GM12874 (cell line): ENCODE data around the gene DOCK1.

Source experiments
- TF ChIP-seq, protein P1 (sequence below): IDR thresholded peaks from 2 replicates; pipeline ENCODE4 v1.5.1; 2011; ENCODE audit warnings: low read depth, mild to moderate bottlenecking, control low read depth, low read length, moderate library complexity; ENCODE audit not compliant: insufficient read depth

The DOCK1 gene

GRCh38 chr10:127283017-127283416 is 377.8 kb downstream of the DOCK1 start:
- TF ChIP-seq, protein P1, sequence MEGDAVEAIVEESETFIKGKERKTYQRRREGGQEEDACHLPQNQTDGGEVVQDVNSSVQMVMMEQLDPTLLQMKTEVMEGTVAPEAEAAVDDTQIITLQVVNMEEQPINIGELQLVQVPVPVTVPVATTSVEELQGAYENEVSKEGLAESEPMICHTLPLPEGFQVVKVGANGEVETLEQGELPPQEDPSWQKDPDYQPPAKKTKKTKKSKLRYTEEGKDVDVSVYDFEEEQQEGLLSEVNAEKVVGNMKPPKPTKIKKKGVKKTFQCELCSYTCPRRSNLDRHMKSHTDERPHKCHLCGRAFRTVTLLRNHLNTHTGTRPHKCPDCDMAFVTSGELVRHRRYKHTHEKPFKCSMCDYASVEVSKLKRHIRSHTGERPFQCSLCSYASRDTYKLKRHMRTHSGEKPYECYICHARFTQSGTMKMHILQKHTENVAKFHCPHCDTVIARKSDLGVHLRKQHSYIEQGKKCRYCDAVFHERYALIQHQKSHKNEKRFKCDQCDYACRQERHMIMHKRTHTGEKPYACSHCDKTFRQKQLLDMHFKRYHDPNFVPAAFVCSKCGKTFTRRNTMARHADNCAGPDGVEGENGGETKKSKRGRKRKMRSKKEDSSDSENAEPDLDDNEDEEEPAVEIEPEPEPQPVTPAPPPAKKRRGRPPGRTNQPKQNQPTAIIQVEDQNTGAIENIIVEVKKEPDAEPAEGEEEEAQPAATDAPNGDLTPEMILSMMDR: no peak

- TF ChIP-seq, protein P1: no peak
Measured at GRCh38 chr10:127283576-127283975, 378.3 kb downstream of the DOCK1 start.

DNA sequence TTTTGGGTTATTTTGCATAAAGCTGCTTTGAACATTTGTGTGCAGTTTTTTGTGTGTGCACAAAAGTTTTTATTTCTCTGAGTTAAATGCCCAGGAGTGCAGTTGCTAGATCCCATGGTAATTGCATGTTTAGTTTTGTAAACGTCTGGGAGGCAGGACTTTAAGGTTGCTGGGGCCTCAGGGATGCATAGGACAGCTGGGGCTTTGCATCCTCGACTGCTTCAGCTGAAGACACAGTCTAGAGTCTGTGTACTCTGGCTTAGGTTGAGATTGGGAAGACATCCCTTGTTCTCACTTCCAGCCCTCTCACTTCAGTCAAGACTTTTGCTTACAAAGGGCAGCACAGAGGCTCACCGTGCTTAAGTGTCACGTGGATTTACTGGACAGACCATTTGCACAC is 385.6 kb downstream of the DOCK1 start:
- TF ChIP-seq, protein P1: no peak

GRCh38 chr10:127291329-127291728 is 386.1 kb downstream of the DOCK1 start:
- TF ChIP-seq, protein P1: no peak

- TF ChIP-seq, protein P1: no peak
Measured at GRCh38 chr10:127292888-127293287, 387.7 kb downstream of the DOCK1 start.

DNA sequence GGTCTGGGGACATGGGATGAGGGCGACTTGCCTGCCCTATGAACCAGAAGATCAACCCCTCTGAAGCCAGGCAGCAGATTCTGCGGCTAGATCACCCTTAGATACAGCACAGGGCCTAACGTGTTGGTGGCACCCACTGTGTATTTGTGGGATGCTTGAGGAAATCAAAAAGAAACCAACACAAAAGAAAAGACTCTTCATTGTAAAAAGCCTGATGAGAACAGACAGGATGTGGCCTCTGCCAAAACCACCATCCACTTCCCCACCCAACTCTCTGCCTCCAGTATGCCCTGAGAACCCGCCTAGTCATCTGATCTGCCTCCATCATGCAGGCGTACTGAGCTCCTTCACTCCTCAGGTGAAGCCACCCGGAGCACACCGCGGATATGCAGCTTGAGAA is 388.4 kb downstream of the DOCK1 start:
- TF ChIP-seq, protein P1: no peak

GRCh38 chr10:127296696-127297095 is 391.5 kb downstream of the DOCK1 start:
- TF ChIP-seq, protein P1: no peak

DNA sequence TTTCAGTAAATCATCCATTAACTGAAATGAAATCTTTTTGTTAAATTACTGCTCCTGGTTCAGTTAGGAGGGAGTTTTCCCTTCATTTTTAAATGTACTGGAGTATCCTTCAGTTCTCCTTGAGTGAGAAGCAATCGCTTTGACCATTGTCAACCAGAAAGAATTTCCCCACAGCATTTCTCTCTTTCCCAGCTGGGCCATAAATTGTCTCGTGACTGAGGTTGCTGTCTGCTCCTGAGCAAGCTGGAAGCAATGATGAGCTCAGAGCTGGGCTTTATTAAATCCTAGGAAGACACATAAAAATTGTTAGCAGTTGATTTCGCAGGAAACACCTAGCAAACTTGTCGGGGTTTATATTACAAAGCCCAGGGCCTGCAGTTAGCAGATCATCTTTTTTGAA is 393.2 kb downstream of the DOCK1 start:
- TF ChIP-seq, protein P1: no peak
